ENCODE results near the gene DDX31. TPM values are rescaled to one million over a fixed set of nuclear protein-coding genes. Genes with fewer than 3 reads are reported as not detected.
A peak's percentile ranks its signal among the peaks of the same experiment; 100 is the strongest.

The DDX31 gene
- total and polyA plus RNA-seq, 2 donors (not counting 1 experiment from before 2014, with no cell fraction given) = 16.4 to 22.7 TPM

DNA sequence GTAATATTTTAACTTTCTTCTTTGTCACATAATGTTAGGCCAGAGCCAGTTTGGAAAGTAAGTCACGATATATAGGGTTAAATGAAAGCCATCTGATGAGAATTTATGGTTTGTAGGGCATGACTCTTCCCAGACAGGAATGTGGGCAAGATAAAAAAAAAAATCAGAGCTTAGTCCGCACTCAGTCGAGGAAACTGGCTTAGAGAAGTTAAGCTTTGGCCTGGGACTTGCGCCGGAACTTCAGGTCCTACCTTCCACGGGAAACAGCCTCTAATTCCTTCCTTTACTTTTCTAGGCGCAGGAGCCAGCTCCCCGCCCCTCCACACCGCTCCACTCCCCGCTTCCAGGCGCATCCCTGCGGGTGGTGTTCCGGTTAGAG, 475 bp downstream of the DDX31 start:
- Histone ChIP-seq H3K9ac (ENCODE audit: low read length) (peak overlapping the region; percentile 98), H3K4me1 (ENCODE audit: control insufficient read depth in 2 of 2, insufficient read depth in 2 of 2, low read length in 2 of 2) (peaks cover 20 to 28% of the 10 kb centered on the region in 2 donors), H3K36me3 (replicated peaks in 1 of 2; ENCODE audit: control extremely low read depth in 1 of 2, control insufficient read depth in 1 of 2, extremely low read depth in 1 of 2, insufficient read depth in 2 of 2, low read length in 1 of 2) (no peaks in the 10 kb centered on the region), H3K79me2 (ENCODE audit: control insufficient read depth, insufficient read depth, low read length) (peaks cover 53% of the 10 kb centered on the region), H3K4me2 (replicated peaks; ENCODE audit: low read depth, low read length, poor library complexity, severe bottlenecking) (peak overlapping the region; percentile 99), H3K27me3 (replicated peaks in 1 of 4; ENCODE audit: control extremely low read depth in 1 of 4, control insufficient read depth in 3 of 4, insufficient read depth in 4 of 4, low read length in 3 of 4) (no peaks in the 10 kb centered on the region), H2AFZ (ENCODE audit: insufficient read depth, low read depth, low read length, poor library complexity, severe bottlenecking) (peak overlapping the region; percentile 95), H3K9me3 (ENCODE audit: control extremely low read depth in 1 of 3, control insufficient read depth in 2 of 3, insufficient read depth in 1 of 3, low read length in 2 of 3) (no peaks in the 10 kb centered on the region), H3K4me3 (ENCODE audit: control extremely low read depth in 1 of 5, extremely low read depth in 1 of 5, insufficient read depth in 1 of 5, low read depth in 2 of 5, low read length in 4 of 5) (peak overlapping the region; percentile 23 to 100 (median 96)), H4K20me1 (ENCODE audit: control insufficient read depth, insufficient read depth, low read length, poor library complexity, severe bottlenecking) (peaks cover 28% of the 10 kb centered on the region), H3K27ac (ENCODE audit: low read length in 2 of 2) (peak overlapping the region; percentile 86 to 95)
- ATAC-seq (ENCODE audit: low read depth) (no peak), DNase-seq (no peak)
- peaks cover 51% of the 10 kb centered on the region for H3K4me1 Mint-ChIP-seq
- intact Hi-C loops (cut with micrococcal nuclease) = no loop called here
- ChIA-PET POLR2A (interaction anchor here (0.9 to 1.9 kb wide), 4 partner anchors 100 to 1544 kb away, joined by 3 to 15 read pairs (median 8); partner anchors contain the start of genes NUP214 and TSC1), CTCF (interaction anchor here (0.6 to 1.6 kb wide), 7 partner anchors 11 to 400 kb away, joined by 3 to 4 read pairs (median 3); no protein-coding TSS in a partner anchor)
- WGBS (ENCODE audit: insufficient coverage) = 2% methylated on average over 13 of the region's 13 CpGs
- H3K4me3 Mint-ChIP-seq = peak overlapping the region; percentile 93
- H3K27me3 Mint-ChIP-seq = no peaks in the 10 kb centered on the region
- peak overlapping the region; percentile 94 for H3K27ac Mint-ChIP-seq
- H3K9me3 Mint-ChIP-seq (ENCODE audit: insufficient read depth) = no peaks in the 10 kb centered on the region
- no peak for TF ChIP-seq EZH2 (IDR thresholded peaks at IDR 0.05; ENCODE audit: borderline replicate concordance, insufficient read depth, low read depth, low read length, poor library complexity, severe bottlenecking)
- TF ChIP-seq, protein P1, sequence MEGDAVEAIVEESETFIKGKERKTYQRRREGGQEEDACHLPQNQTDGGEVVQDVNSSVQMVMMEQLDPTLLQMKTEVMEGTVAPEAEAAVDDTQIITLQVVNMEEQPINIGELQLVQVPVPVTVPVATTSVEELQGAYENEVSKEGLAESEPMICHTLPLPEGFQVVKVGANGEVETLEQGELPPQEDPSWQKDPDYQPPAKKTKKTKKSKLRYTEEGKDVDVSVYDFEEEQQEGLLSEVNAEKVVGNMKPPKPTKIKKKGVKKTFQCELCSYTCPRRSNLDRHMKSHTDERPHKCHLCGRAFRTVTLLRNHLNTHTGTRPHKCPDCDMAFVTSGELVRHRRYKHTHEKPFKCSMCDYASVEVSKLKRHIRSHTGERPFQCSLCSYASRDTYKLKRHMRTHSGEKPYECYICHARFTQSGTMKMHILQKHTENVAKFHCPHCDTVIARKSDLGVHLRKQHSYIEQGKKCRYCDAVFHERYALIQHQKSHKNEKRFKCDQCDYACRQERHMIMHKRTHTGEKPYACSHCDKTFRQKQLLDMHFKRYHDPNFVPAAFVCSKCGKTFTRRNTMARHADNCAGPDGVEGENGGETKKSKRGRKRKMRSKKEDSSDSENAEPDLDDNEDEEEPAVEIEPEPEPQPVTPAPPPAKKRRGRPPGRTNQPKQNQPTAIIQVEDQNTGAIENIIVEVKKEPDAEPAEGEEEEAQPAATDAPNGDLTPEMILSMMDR (IDR thresholded peaks at IDR 0.05) = no peak

DNA sequence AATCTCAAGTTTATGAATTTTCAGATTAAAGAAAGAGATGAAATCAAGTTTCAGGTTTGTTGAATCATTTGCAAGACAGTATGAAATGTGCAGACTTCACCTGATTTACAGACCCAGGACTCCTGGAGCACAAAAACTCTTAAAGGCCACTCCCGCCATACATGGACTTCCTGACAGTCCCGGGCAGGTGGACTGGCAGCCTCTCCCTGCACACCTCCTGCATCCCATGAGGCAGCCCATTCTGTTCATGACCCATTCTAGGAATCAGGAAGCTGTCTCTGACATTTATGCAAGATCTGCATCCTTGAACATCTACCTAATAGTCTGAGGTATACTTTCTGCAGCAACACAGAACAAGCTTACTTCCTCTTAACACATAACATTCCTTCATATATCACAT, 5.9 kb downstream of the DDX31 start:
- DNase-seq (no peak), ATAC-seq (ENCODE audit: low read depth) (no peak)
- Mint-ChIP-seq H3K9me3 (ENCODE audit: insufficient read depth) (no peaks in the 10 kb centered on the region), H3K4me1 (peaks cover 11% of the 10 kb centered on the region), H3K27ac (no peak overlapping the region), H3K4me3 (no peak overlapping the region), H3K27me3 (no peaks in the 10 kb centered on the region)
- H3K79me2 ChIP-seq (ENCODE audit: control insufficient read depth, insufficient read depth, low read length) = peaks cover 21% of the 10 kb centered on the region
- H3K27me3 ChIP-seq (replicated peaks in 1 of 4; ENCODE audit: control extremely low read depth in 1 of 4, control insufficient read depth in 3 of 4, insufficient read depth in 4 of 4, low read length in 3 of 4) = no peaks in the 10 kb centered on the region
- peaks cover 0 to under 1% of the 10 kb centered on the region in 2 donors for H3K4me1 ChIP-seq (ENCODE audit: control insufficient read depth in 2 of 2, insufficient read depth in 2 of 2, low read length in 2 of 2)
- intact Hi-C loops (cut with micrococcal nuclease) = no loop called here
- no peaks in the 10 kb centered on the region for H3K9me3 ChIP-seq (ENCODE audit: control extremely low read depth in 1 of 3, control insufficient read depth in 2 of 3, insufficient read depth in 1 of 3, low read length in 2 of 3)
- TF ChIP-seq, protein P1 (IDR thresholded peaks at IDR 0.05) = no peak
- TF ChIP-seq EZH2 (IDR thresholded peaks at IDR 0.05; ENCODE audit: borderline replicate concordance, insufficient read depth, low read depth, low read length, poor library complexity, severe bottlenecking) = no peak
- no peak overlapping the region for H3K27ac ChIP-seq (ENCODE audit: low read length in 2 of 2)
- ChIA-PET POLR2A (no interaction called here), CTCF (no interaction called here)
- H3K4me3 ChIP-seq (ENCODE audit: control extremely low read depth in 1 of 5, extremely low read depth in 1 of 5, insufficient read depth in 1 of 5, low read depth in 2 of 5, low read length in 4 of 5) = no peak overlapping the region
- peaks cover 21% of the 10 kb centered on the region for H4K20me1 ChIP-seq (ENCODE audit: control insufficient read depth, insufficient read depth, low read length, poor library complexity, severe bottlenecking)
- H3K9ac ChIP-seq (ENCODE audit: low read length) = no peak overlapping the region
- H2AFZ ChIP-seq (ENCODE audit: insufficient read depth, low read depth, low read length, poor library complexity, severe bottlenecking) = no peak overlapping the region
- peaks cover 0 to 31% of the 10 kb centered on the region in 2 experiments for H3K36me3 ChIP-seq (replicated peaks in 1 of 2; ENCODE audit: control extremely low read depth in 1 of 2, control insufficient read depth in 1 of 2, extremely low read depth in 1 of 2, insufficient read depth in 2 of 2, low read length in 1 of 2)
- H3K4me2 ChIP-seq (replicated peaks; ENCODE audit: low read depth, low read length, poor library complexity, severe bottlenecking) = no peak overlapping the region
- WGBS (ENCODE audit: insufficient coverage) = 100% methylated on average over 2 of the region's 2 CpGs
